Measurements from ENCODE around the gene NXPH4.

DNA sequence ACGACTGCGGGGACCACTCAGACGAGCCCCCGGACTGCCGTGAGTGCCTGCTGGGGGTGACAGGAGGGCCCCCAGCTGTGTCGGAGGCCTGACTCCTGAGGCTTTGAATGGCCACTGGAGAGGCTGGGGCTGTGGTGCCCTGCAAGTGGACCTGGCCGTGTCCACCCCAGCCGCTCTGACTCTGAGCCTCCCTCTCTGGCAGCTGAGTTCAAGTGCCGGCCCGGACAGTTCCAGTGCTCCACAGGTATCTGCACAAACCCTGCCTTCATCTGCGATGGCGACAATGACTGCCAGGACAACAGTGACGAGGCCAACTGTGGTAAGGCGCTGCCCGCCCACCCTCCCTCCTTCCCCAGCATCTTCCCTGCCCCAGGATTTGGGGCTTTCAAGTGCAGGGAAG, 16.1 kb upstream of the NXPH4 start:
- TF ChIP-seq, protein P1, sequence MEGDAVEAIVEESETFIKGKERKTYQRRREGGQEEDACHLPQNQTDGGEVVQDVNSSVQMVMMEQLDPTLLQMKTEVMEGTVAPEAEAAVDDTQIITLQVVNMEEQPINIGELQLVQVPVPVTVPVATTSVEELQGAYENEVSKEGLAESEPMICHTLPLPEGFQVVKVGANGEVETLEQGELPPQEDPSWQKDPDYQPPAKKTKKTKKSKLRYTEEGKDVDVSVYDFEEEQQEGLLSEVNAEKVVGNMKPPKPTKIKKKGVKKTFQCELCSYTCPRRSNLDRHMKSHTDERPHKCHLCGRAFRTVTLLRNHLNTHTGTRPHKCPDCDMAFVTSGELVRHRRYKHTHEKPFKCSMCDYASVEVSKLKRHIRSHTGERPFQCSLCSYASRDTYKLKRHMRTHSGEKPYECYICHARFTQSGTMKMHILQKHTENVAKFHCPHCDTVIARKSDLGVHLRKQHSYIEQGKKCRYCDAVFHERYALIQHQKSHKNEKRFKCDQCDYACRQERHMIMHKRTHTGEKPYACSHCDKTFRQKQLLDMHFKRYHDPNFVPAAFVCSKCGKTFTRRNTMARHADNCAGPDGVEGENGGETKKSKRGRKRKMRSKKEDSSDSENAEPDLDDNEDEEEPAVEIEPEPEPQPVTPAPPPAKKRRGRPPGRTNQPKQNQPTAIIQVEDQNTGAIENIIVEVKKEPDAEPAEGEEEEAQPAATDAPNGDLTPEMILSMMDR (conservative IDR thresholded peaks at IDR 0.05) = no peak
- no peak for TF ChIP-seq ZFX (IDR thresholded peaks at IDR 0.05)
